GM12872 (cell line): ENCODE measurements around the gene C3orf18.

Experiments
- CTCF ChIP-seq: IDR thresholded peaks from 3 replicates; pipeline ENCODE4 v1.5.1; 2011; ENCODE audit warnings: low read depth, mild to moderate bottlenecking, low read length, moderate library complexity; ENCODE audit not compliant: insufficient read depth

The C3orf18 gene

GRCh38 chr3:50521572-50521971 is 46.0 kb downstream of the C3orf18 start:
- TF ChIP-seq CTCF: no peak

DNA sequence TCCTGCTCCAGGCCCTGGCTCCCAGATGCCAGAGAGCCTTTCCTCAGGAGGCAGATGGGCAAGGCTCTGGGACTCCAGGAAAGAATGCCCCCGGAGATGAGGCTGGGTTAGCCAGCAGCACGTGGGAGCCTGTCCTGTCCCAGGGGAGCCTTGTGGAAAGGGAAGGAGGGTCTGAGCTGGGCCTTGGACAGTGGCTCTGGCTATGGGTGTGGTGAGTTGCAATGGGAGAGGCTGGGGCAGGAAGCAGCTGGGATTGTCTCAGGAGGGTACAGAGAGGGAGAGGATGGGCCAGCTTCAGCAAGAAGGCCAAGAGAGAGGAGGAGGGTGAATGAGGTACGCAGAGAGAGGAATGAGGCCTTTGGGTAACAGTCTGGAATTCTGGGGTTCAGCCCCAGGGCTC is 46.7 kb downstream of the C3orf18 start:
- TF ChIP-seq CTCF: no peak

DNA sequence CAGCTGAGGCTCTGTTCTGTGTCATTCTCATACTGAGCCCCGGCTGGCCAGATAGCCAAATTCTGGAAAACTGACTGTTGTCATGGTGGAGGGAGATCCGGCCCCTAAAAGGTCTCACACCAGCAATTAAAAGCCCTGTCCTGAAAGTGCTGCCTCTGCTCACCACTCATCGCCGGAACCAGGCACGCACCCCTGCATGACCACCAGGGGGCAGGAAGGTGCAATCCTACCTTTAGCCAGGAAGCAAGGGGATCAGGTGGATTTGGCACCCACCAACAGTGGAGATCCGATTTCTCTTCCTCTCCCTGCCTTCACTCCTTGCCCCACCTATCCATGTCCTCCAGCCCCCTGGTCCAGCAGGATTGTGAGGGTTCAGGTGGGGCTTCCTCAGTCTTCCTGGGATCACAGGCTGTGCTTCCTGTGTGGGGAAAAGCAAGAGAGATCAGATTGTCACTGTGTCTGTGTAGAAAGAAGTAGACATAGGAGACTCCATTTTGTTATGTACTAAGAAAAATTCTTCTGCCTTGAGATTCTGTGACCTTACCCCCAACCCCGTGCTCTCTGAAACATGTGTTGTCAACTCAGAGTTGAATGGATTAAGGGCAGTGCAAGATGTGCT is 48.0 kb downstream of the C3orf18 start:
- peak; percentile 98 for TF ChIP-seq CTCF

- TF ChIP-seq CTCF: no peak
Observed at GRCh38 chr3:50518436-50518835, 49.1 kb downstream of the C3orf18 start.

DNA sequence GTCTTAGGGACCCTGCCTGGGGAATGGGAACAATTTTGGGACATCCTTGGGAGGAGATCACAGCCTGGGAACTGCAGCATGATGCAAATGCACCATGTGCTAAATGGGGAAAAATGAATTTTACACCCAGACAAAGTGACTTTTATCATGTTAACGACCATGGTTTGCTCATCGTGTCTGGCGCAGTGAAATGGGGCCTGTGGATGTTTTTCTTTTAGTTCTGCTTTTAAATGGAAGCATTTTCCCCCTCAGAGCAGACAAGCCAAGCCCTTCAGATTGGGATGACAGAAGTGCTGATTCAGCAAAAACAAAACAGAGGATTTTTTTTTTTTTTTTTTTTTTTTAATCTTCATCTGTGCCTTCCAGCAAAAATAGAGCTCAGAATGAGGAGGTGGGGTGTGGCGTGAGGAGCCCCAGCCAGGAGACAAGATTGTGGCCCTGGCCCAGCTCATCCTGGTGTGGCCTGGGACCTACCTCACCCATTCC is 49.8 kb downstream of the C3orf18 start:
- no peak for TF ChIP-seq CTCF

DNA sequence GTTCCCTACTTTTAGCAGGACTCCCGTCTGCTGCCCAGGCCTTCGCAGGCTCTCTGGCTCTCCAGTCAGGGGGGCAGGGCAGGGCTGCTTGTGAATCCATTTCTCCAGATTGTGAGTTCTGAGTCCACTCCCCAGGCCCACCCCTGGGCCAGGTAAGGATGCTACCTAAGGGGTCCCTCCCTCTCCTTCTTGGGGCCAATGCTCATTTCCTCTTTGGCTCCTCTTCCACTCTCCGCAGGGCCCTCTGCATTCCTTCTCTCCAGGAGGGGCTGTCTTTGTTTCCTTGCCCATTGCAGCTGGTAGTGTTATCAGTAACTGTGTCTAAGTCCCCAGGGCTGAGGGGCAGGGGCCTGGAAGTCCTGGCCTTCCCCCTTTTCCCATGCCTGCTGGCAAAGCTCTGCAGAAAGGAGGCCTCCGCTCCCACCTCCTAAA is 51.1 kb downstream of the C3orf18 start:
- no peak for TF ChIP-seq CTCF

DNA sequence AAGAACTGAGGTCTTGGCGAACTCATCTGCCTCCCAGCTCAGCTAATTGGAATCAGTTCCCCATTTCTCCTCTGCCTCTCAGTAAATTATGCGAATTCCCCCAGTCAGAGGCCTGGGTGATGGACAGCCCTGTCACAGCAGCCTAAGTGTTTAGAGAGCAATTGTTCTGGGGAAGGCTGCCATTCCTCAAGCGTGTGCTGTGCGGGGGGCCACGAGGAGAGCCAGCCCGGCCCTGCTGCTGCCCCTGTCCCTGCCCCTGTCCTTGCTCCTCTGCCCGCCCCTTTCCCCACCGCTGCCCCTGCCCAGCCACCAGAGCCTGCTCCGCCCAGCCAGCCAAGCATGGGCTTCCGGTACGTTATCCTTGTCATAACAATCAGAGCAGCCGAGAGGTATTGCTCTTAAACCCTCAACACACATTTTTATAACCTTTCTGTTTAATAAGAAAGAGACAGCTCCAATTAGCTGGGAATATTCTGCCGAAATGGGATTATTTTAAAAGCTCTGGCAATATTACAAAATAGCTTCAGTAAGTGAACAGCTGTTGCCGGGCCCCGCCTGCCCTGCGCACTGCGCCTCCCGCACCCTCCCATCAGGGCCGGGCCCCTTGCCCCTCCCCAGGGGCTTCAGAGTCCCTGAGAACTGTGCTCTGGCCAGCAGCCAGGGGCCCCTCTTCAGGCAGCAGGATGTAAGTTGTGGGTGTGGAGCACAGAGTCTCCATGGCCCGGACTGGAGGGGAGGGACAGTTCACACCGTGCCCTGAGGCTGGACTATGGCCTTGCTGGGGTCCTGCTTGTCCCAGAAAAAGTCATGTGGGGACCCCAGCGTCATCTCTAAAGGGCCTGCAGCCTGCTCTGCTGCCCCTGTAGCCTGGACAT is 51.7 kb downstream of the C3orf18 start:
- TF ChIP-seq CTCF: no peak
